GM23338 (cell line): ENCODE measurements around the gene ANTXR1. TPM values are rescaled to one million over a fixed set of nuclear protein-coding genes. Genes with fewer than 3 reads are reported as not detected.

Experiments used
- ATAC-seq: fragments of 200-7000 bp; cut with Tn5 transposase; 3 replicates; pipeline ENCODE4 v1.9.1; 2020
- DNase-seq: peaks from one replicate; pipeline ENCODE4 v3.0.0-alpha.2; 2015; ENCODE audit warnings: low spot score
- H2AFZ ChIP-seq: fragments of 200-600 bp; sonication (generic); 2 replicates; pipeline ENCODE4 v1.8.0; 2016; ENCODE audit warnings: antibody characterized with exemption, mild to moderate bottlenecking, moderate library complexity
- H3F3A ChIP-seq: fragments of 200-600 bp; sonication (generic); replicated peaks from 2 replicates; pipeline ENCODE4 v1.8.0; 2017; ENCODE audit warnings: antibody characterized with exemption, mixed run types, low read depth
- H3K27ac ChIP-seq: fragments of 200-600 bp; sonication (generic); 2 replicates; pipeline ENCODE4 v1.6.1; 2016; ENCODE audit warnings: low read depth
- H3K27me3 ChIP-seq: fragments of 200-600 bp; sonication (generic); 2 replicates; pipeline ENCODE4 v1.8.0; 2016; ENCODE audit warnings: mild to moderate bottlenecking, mixed run types, moderate library complexity; ENCODE audit not compliant: insufficient read depth
- H3K36me3 ChIP-seq: fragments of 200-600 bp; sonication (generic); 2 replicates; pipeline ENCODE4 v1.8.0; 2016; ENCODE audit warnings: mild to moderate bottlenecking; ENCODE audit not compliant: insufficient read depth
- H3K4me1 ChIP-seq: fragments of 200-600 bp; sonication (generic); 2 replicates; pipeline ENCODE4 v1.8.0; 2016; ENCODE audit warnings: mild to moderate bottlenecking, moderate library complexity; ENCODE audit not compliant: insufficient read depth
- H3K4me2 ChIP-seq: fragments of 200-600 bp; sonication (generic); 2 replicates; pipeline ENCODE4 v1.7.1; 2017; ENCODE audit warnings: mixed run types
- H3K4me3 ChIP-seq: fragments of 200-600 bp; sonication (generic); 2 replicates; pipeline ENCODE4 v1.6.1; 2016; ENCODE audit warnings: mixed run types
- H3K79me2 ChIP-seq: fragments of 200-600 bp; sonication (generic); replicated peaks from 2 replicates; pipeline ENCODE4 v1.8.0; 2017; ENCODE audit warnings: mild to moderate bottlenecking; ENCODE audit not compliant: insufficient read depth
- H3K9me2 ChIP-seq: fragments of 200-600 bp; sonication (generic); 2 replicates; pipeline ENCODE4 v1.8.0; 2017; ENCODE audit not compliant: insufficient read depth
- H4K20me1 ChIP-seq: fragments of 200-600 bp; sonication (generic); replicated peaks from 2 replicates; pipeline ENCODE4 v1.8.0; 2017; ENCODE audit warnings: mild to moderate bottlenecking; ENCODE audit not compliant: insufficient read depth
- H3K27ac Mint-ChIP-seq: 2 replicates; pipeline ENCODE4 v1.8.0; 2020; ENCODE audit warnings: inconsistent platforms, mild to moderate bottlenecking, moderate library complexity, mixed read lengths
- H3K27me3 Mint-ChIP-seq: 3 replicates; pipeline ENCODE4 v1.8.0; 2022; ENCODE audit warnings: low read depth, mild to moderate bottlenecking, moderate library complexity, mixed read lengths, inconsistent platforms; ENCODE audit not compliant: insufficient read depth, poor library complexity
- H3K36me3 Mint-ChIP-seq: 3 replicates; pipeline ENCODE4 v1.8.0; 2021; ENCODE audit warnings: low read depth, mild to moderate bottlenecking, inconsistent platforms, moderate library complexity, mixed read lengths
- H3K4me1 Mint-ChIP-seq: 3 replicates; pipeline ENCODE4 v1.8.0; 2020; ENCODE audit warnings: mild to moderate bottlenecking, inconsistent platforms, mixed read lengths
- H3K4me3 Mint-ChIP-seq: 3 replicates; pipeline ENCODE4 v1.8.0; 2021; ENCODE audit warnings: moderate library complexity, mild to moderate bottlenecking, inconsistent platforms, mixed read lengths
- H3K9me3 Mint-ChIP-seq: 3 replicates; pipeline ENCODE4 v1.8.0; 2020; ENCODE audit warnings: moderate library complexity, mild to moderate bottlenecking, inconsistent platforms, mixed read lengths
- CREB1 ChIP-seq: fragments of 250-450 bp; sonication (Bioruptor Pico); IDR thresholded peaks from 2 replicates; pipeline ENCODE4 v1.5.0; 2020; ENCODE audit warnings: low read depth, mild to moderate bottlenecking, moderate library complexity
- CTCF ChIP-seq, 2 experiments: fragments of 200-600 bp in 1 of 2; sonication (generic) in 1 of 2; conservative IDR thresholded peaks; 2 replicates each; pipeline versions ENCODE4 v1.5.1 to v1.6.1; 2016 to 2017; ENCODE audit warnings: antibody characterized with exemption in 2 of 2, low read depth in 2 of 2, mild to moderate bottlenecking in 2 of 2, moderate library complexity in 1 of 2
- ETS1 ChIP-seq: IDR thresholded peaks from 2 replicates; pipeline ENCODE4 v1.6.1; 2016; ENCODE audit warnings: antibody characterized with exemption
- EZH2 ChIP-seq: fragments of 200-600 bp; sonication (generic); IDR thresholded peaks from one replicate; pipeline ENCODE4 v1.8.0; 2017; ENCODE audit warnings: antibody characterized with exemption, mild to moderate bottlenecking, low read depth; ENCODE audit not compliant: unreplicated experiment
- EZH2phosphoT487 ChIP-seq: fragments of 200-600 bp; sonication (generic); IDR thresholded peaks from one replicate; pipeline ENCODE4 v1.8.1; 2018; ENCODE audit warnings: antibody characterized with exemption; ENCODE audit not compliant: unreplicated experiment
- JUNB ChIP-seq: IDR thresholded peaks from one replicate; pipeline ENCODE4 v1.6.1; 2016; ENCODE audit warnings: antibody characterized with exemption; ENCODE audit not compliant: unreplicated experiment
- NANOG ChIP-seq: IDR thresholded peaks from 2 replicates; pipeline ENCODE4 v1.6.1; 2016; ENCODE audit warnings: antibody characterized with exemption, borderline replicate concordance
- POLR2AphosphoS5 ChIP-seq: IDR thresholded peaks from 2 replicates; pipeline ENCODE4 v1.6.1; 2016; ENCODE audit warnings: antibody characterized with exemption, low read depth
- REST ChIP-seq: IDR thresholded peaks from one replicate; pipeline ENCODE4 v1.6.1; 2018; ENCODE audit warnings: antibody characterized with exemption; ENCODE audit not compliant: unreplicated experiment
- STAT1 ChIP-seq: IDR thresholded peaks from one replicate; pipeline ENCODE4 v1.6.1; 2016; ENCODE audit warnings: antibody characterized with exemption; ENCODE audit not compliant: unreplicated experiment
- ZNF114 ChIP-seq: fragments of 250-450 bp; sonication (Bioruptor Pico); IDR thresholded peaks from 2 replicates; pipeline ENCODE4 v1.5.0; 2020; ENCODE audit warnings: mild to moderate bottlenecking, moderate library complexity
- ZNF331 ChIP-seq: fragments of 250-450 bp; sonication (Bioruptor Pico); IDR thresholded peaks from 2 replicates; pipeline ENCODE4 v1.5.0; 2020; ENCODE audit warnings: low read depth, mild to moderate bottlenecking, moderate library complexity
- polyA plus RNA-seq: library from polyadenylated mRNA; unstranded; fragments of >200 nt; fragmentation: Nextera tagmentation; extraction: Ambion mirVana; gene quantifications from 2 replicates; pipeline ENCODE4 v1.2.1, GENCODE V29; 2016
- total RNA-seq: library from RNA; depleted of rRNA; stranded (reverse); fragments of >200 nt; shearing (Covaris generic); gene quantifications from 2 replicates; pipeline ENCODE4 v1.2.3, GENCODE V29; 2014

ANTXR1 gene
- total and polyA plus RNA-seq, 2 experiments from 2014 or later: 16.1 to 23.1 TPM

GRCh38 chr2:69221960-69222751, 209.2 kb downstream of the ANTXR1 start (continued):
- TF ChIP-seq REST (no peak), JUNB (no peak), CREB1 (CRISPR knock-in tag) (no peak), CTCF (conservative IDR thresholded peaks at IDR 0.05; ENCODE audit: low read depth in 2 of 2) (no peak), POLR2AphosphoS5 (no peak), STAT1 (no peak), EZH2phosphoT487 (no peak), NANOG (no peak), EZH2 (no peak), ZNF331 (CRISPR knock-in tag) (no peak), ZNF114 (CRISPR knock-in tag) (no peak)

GRCh38 chr2:69222953-69223658, 210.1 kb downstream of the ANTXR1 start:
- H3K36me3 ChIP-seq: no peaks in the 10 kb centered on the region
- peaks cover 3% of the 10 kb centered on the region for H3K27me3 Mint-ChIP-seq
- H3K4me3 ChIP-seq: no peak overlapping the region
- no peaks in the 10 kb centered on the region for H4K20me1 ChIP-seq
- no peaks in the 10 kb centered on the region for H3K79me2 ChIP-seq
- 0 out of 3 replicates have a peak, but pooled peaks cover 6% of the 10 kb centered on the region for H3K36me3 Mint-ChIP-seq
- H3K9me2 ChIP-seq: peaks cover 7% of the 10 kb centered on the region; the same call in 1 of the 2 replicates
- no peaks in the 10 kb centered on the region for H3K27me3 ChIP-seq
- no peak overlapping the region for H3K27ac ChIP-seq
- no peaks in the 10 kb centered on the region for H3K9me3 Mint-ChIP-seq
- no peak for DNase-seq
- H3K4me1 Mint-ChIP-seq: peaks cover 7% of the 10 kb centered on the region; the same call in 1 of the 3 replicates
- no peak overlapping the region for H3K4me3 Mint-ChIP-seq
- no peak for ATAC-seq
- H3K4me1 ChIP-seq: peaks cover 5% of the 10 kb centered on the region
- no peak overlapping the region for H2AFZ ChIP-seq
- no peak overlapping the region for H3K27ac Mint-ChIP-seq
- H3K4me2 ChIP-seq: no peak overlapping the region
- no peaks in the 10 kb centered on the region for H3F3A ChIP-seq
- no peak for TF ChIP-seq EZH2phosphoT487
- no peak for TF ChIP-seq ZNF114 (CRISPR knock-in tag)
- TF ChIP-seq REST: no peak
- no peak for TF ChIP-seq EZH2
- no peak for TF ChIP-seq NANOG
- no peak for TF ChIP-seq CREB1 (CRISPR knock-in tag)
- TF ChIP-seq STAT1: no peak
- no peak for TF ChIP-seq CTCF (conservative IDR thresholded peaks at IDR 0.05; ENCODE audit: low read depth in 2 of 2)
- TF ChIP-seq ETS1: no peak
